H1 (cell line): Measurements from ENCODE around the gene SPINK4. TPM values are rescaled to one million over a fixed set of nuclear protein-coding genes. Genes with fewer than 3 reads are reported as not detected.

Experiments used
- CTCF ChIA-PET: fragments of 300-600 bp; sonication (Branson Sonifier 250); formaldehyde crosslinking; loops from one replicate; lab custom pipeline; 2021; ENCODE audit not compliant: partially characterized antibody; lab: Charles Lee
- POLR2A ChIA-PET: fragments of 300-600 bp; sonication (Branson Sonifier 250); formaldehyde crosslinking; loops from one replicate; lab custom pipeline; 2021; ENCODE audit warnings: inconsistent platforms; ENCODE audit not compliant: partially characterized antibody; lab: Charles Lee
- DNase-seq, 2 experiments: peaks; one replicate each; pipeline versions ENCODE4 v3.0.0 to v3.0.0-alpha.2; 2010 to 2022; ENCODE audit warnings: low spot score in 2 of 2, low read depth in 1 of 2, mixed read lengths in 1 of 2
- FAIRE-seq: peaks from 2 replicates; lab custom pipeline; 2011; peaks lifted over from hg19 to GRCh38; lab: Jason Lieb, UNC
- H2AFZ ChIP-seq: 2 replicates; pipeline ENCODE4 v1.8.1; 2012; ENCODE audit warnings: low read length, inconsistent platforms
- H2AK5ac ChIP-seq: 2 replicates; pipeline ENCODE4 v1.6.1; 2013; ENCODE audit warnings: low read depth, low read length
- H2BK120ac ChIP-seq: replicated peaks from 2 replicates; pipeline ENCODE3; 2013; ENCODE audit warnings: low read depth, low read length, inconsistent platforms
- H2BK12ac ChIP-seq: 2 replicates; pipeline ENCODE4 v1.6.1; 2013; ENCODE audit warnings: low read depth, low read length
- H2BK15ac ChIP-seq: 2 replicates; pipeline ENCODE4 v1.6.1; 2013; ENCODE audit warnings: low read length
- H2BK20ac ChIP-seq: 2 replicates; pipeline ENCODE4 v1.6.1; 2013; ENCODE audit warnings: low read length
- H2BK5ac ChIP-seq: 2 replicates; pipeline ENCODE4 v1.6.1; 2013; ENCODE audit warnings: low read depth, low read length
- H3K14ac ChIP-seq: 2 replicates; pipeline ENCODE4 v1.6.1; 2013; ENCODE audit warnings: inconsistent platforms; ENCODE audit not compliant: insufficient read length
- H3K18ac ChIP-seq: 2 replicates; pipeline ENCODE4 v1.6.1; 2013; ENCODE audit warnings: low read length; ENCODE audit errors: extremely low read depth
- H3K23ac ChIP-seq: 2 replicates; pipeline ENCODE4 v1.6.1; 2013; ENCODE audit warnings: inconsistent platforms; ENCODE audit not compliant: insufficient read length
- H3K23me2 ChIP-seq: 2 replicates; pipeline ENCODE4 v1.6.1; 2013; ENCODE audit warnings: low read depth, low read length
- H3K27ac ChIP-seq: 2 replicates; pipeline ENCODE4 v1.6.1; 2011; ENCODE audit warnings: low read depth, low read length, inconsistent platforms
- H3K27me3 ChIP-seq, 4 experiments: replicated peaks in 1 of 4; 1 replicate in 1 of 4; 2 replicates in 3 of 4; pipeline versions ENCODE4 v1.6.1 to v1.8.1; 2011 to 2013; ENCODE audit warnings: low read length in 3 of 4, mild to moderate bottlenecking in 3 of 4, inconsistent platforms in 2 of 4, mixed read lengths in 2 of 4, moderate library complexity in 1 of 4; ENCODE audit not compliant: control insufficient read depth in 3 of 4, insufficient read depth in 3 of 4; ENCODE audit errors: extremely low read depth in 1 of 4
- H3K36me3 ChIP-seq, 4 experiments: 2 replicates each; pipeline versions ENCODE4 v1.6.1 to v1.8.1; 2011 to 2013; ENCODE audit warnings: mild to moderate bottlenecking in 4 of 4, low read length in 3 of 4, moderate library complexity in 2 of 4, control low read depth in 1 of 4, inconsistent platforms in 1 of 4; ENCODE audit not compliant: insufficient read depth in 4 of 4, control insufficient read depth in 2 of 4
- H3K4ac ChIP-seq: replicated peaks from 2 replicates; pipeline ENCODE3; 2013; ENCODE audit warnings: low read length, low read depth, mixed read lengths, inconsistent platforms; ENCODE audit not compliant: insufficient read length
- H3K4me1 ChIP-seq, 4 experiments: replicated peaks in 1 of 4; 1 replicate in 1 of 4; 2 replicates in 3 of 4; pipeline versions ENCODE4 v1.6.1 to v1.8.1; 2011 to 2013; ENCODE audit warnings: low read length in 3 of 4, inconsistent platforms in 2 of 4, mixed read lengths in 1 of 4; ENCODE audit not compliant: insufficient read depth in 4 of 4, control insufficient read depth in 3 of 4
- H3K4me2 ChIP-seq, 2 experiments: 2 replicates each; pipeline versions ENCODE4 v1.6.1 to v1.8.1; 2011 to 2013; ENCODE audit warnings: low read depth in 2 of 2, low read length in 2 of 2, control low read depth in 1 of 2, inconsistent platforms in 1 of 2, mild to moderate bottlenecking in 1 of 2; ENCODE audit not compliant: insufficient read depth in 1 of 2
- H3K4me3 ChIP-seq, 4 experiments: fragments of 200-600, 300-600 bp in 1 of 4; sonication (generic), shearing (Covaris generic), sonication (Bioruptor Twin) in 1 of 4; 2 replicates each; pipeline versions ENCODE4 v1.5.1 to v1.8.1; 2011 to 2016; ENCODE audit warnings: low read length in 4 of 4, low read depth in 3 of 4, control low read depth in 2 of 4, inconsistent platforms in 2 of 4, mild to moderate bottlenecking in 2 of 4, mixed read lengths in 1 of 4, moderate library complexity in 1 of 4; ENCODE audit not compliant: insufficient read depth in 2 of 4; ENCODE audit errors: extremely low read depth in 1 of 4
- H3K56ac ChIP-seq: replicated peaks from 2 replicates; pipeline ENCODE3; 2013; ENCODE audit warnings: low read depth, mild to moderate bottlenecking, mixed read lengths, low read length, inconsistent platforms; ENCODE audit not compliant: insufficient read length
- H3K79me1 ChIP-seq: 2 replicates; pipeline ENCODE4 v1.6.1; 2013; ENCODE audit warnings: low read depth, low read length, control low read depth
- H3K79me2 ChIP-seq, 2 experiments: 2 replicates each; pipeline versions ENCODE4 v1.6.1 to v1.8.1; 2012 to 2013; ENCODE audit warnings: low read length in 2 of 2, mild to moderate bottlenecking in 2 of 2, inconsistent platforms in 1 of 2; ENCODE audit not compliant: insufficient read depth in 2 of 2, control insufficient read depth in 1 of 2
- H3K9ac ChIP-seq, 4 experiments: replicated peaks in 1 of 4; 1 replicate in 1 of 4; 2 replicates in 3 of 4; pipeline versions ENCODE4 v1.6.1 to v1.8.1; 2011 to 2013; ENCODE audit warnings: low read depth in 3 of 4, low read length in 3 of 4, control low read depth in 2 of 4, mild to moderate bottlenecking in 2 of 4, moderate library complexity in 2 of 4, inconsistent platforms in 1 of 4; ENCODE audit errors: extremely low read depth in 1 of 4
- H3K9me3 ChIP-seq, 2 experiments: 2 replicates each; pipeline versions ENCODE4 v1.6.1 to v1.8.1; 2012 to 2013; ENCODE audit warnings: mild to moderate bottlenecking in 2 of 2, moderate library complexity in 2 of 2, control low read depth in 1 of 2, inconsistent platforms in 1 of 2, low read depth in 1 of 2, low read length in 1 of 2, mixed read lengths in 1 of 2; ENCODE audit not compliant: insufficient read depth in 2 of 2
- H4K20me1 ChIP-seq, 2 experiments: replicated peaks in 1 of 2; 2 replicates each; pipeline versions ENCODE3 to v1.8.1; 2011 to 2013; ENCODE audit warnings: inconsistent platforms in 2 of 2, low read length in 2 of 2, mild to moderate bottlenecking in 1 of 2; ENCODE audit not compliant: insufficient read depth in 2 of 2, control insufficient read depth in 1 of 2
- H4K5ac ChIP-seq: 2 replicates; pipeline ENCODE4 v1.6.1; 2013; ENCODE audit warnings: low read length, low read depth, mixed read lengths, inconsistent platforms; ENCODE audit not compliant: insufficient read length
- H4K8ac ChIP-seq: 2 replicates; pipeline ENCODE4 v1.8.0; 2013; ENCODE audit warnings: mild to moderate bottlenecking, moderate library complexity, low read length, inconsistent platforms; ENCODE audit not compliant: insufficient read depth; ENCODE audit errors: extremely low read depth
- H4K91ac ChIP-seq: replicated peaks from 2 replicates; pipeline ENCODE3; 2013; ENCODE audit warnings: low read length, mixed read lengths, inconsistent platforms; ENCODE audit not compliant: insufficient read length
- GABPA ChIP-seq: IDR thresholded peaks from 2 replicates; pipeline ENCODE4 v1.6.1; 2011; ENCODE audit warnings: mild to moderate bottlenecking, low read length, moderate library complexity, borderline replicate concordance; ENCODE audit not compliant: insufficient read depth
- WGBS, 2 experiments: shearing (Covaris generic) in 1 of 2; methylation state at CpG; one replicate each; pipeline versions ENCODE4 v1.1.6 to v1.1.7; 2013 to 2015; ENCODE audit warnings: low lambda C conversion rate in 2 of 2, mixed read lengths in 2 of 2, inconsistent platforms in 1 of 2, low coverage in 1 of 2, missing lambda C conversion rate in 1 of 2; ENCODE audit not compliant: insufficient replicate concordance in 2 of 2, insufficient coverage in 1 of 2, insufficient read length in 1 of 2; ENCODE audit errors: extremely low coverage in 1 of 2, missing lambda C conversion rate in 1 of 2; 5-methylcytosine and 5-hydroxymethylcytosine counted together
- polyA plus RNA-seq, 7 experiments: library from polyadenylated mRNA; depleted of rRNA in 3 of 7; stranded (reverse) in 5 of 7; unstranded in 2 of 7; fragments of >200 nt in 5 of 7; fragments of 200-250 nt in 2 of 7; gene quantifications; 1 replicate in 5 of 7; 2 replicates in 1 of 7; 4 replicates in 1 of 7; pipeline versions ENCODE4 v1.2.1 to v1.2.3, GENCODE V29; 2011 to 2013; ENCODE audit warnings: missing spikeins in 2 of 7, mixed read lengths in 2 of 7
- total RNA-seq: library from RNA; stranded (reverse); fragmentation: NEBNext Ultra II Directional; extraction: Animal tissue kit (Norgen Biotek cat#: 25700); gene quantifications from 2 replicates; pipeline ENCODE4 v1.2.1, GENCODE V29; 2021

The SPINK4 gene
- total and polyA plus RNA-seq, 2 of the 8 experiments (the other 6 are each of a cell fraction or from before 2014, with no cell fraction given), result not detected

DNA sequence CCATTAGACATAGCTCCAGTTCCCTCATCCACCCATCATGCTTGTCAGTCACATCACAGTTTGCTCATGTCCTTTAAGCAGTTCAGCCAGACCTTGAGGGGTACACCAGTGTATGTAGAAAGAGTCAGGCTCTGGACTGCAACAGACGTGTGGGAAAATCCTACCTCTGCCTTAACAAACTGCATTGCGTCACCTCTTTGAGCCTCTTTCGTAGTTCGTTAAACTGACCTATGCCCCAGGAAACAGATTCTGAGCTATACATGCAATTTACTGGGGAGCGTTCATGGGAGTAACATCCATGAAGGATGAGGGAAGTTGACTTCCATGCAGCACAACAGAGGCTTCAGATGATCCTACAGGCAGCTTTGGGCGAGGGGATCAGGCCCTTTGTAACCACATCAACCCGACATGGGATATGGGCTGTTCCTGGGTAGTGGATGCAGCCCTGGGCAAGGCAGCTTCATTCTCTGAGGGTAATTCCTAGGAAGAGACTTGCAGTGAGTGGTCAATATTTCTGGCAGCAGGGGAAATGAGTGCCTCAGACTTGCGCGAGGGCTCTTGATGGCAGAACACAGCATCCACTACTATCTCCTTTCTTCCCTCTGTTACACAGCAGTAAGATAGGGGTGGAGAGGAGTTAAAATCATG is 4.3 kb downstream of the SPINK4 start:
- Histone ChIP-seq H3K14ac (no peak overlapping the region), H3K56ac (no peak overlapping the region), H3K36me3 (no peaks in the 10 kb centered on the region), H2BK5ac (no peak overlapping the region), H3K4me2 (no peak overlapping the region), H4K8ac (no peak overlapping the region), H3K27me3 (no peaks in the 10 kb centered on the region), H3K27ac (no peak overlapping the region), H3K79me1 (no peaks in the 10 kb centered on the region), H3K23me2 (no peaks in the 10 kb centered on the region; the same call in 1 of the 2 replicates), H2BK12ac (no peak overlapping the region), H2AFZ (no peak overlapping the region), H3K4me3 (no peak overlapping the region), H3K9ac (no peak overlapping the region), H4K5ac (no peak overlapping the region), H4K20me1 (peaks cover 0 to 2% of the 10 kb centered on the region in 2 experiments), H3K79me2 (no peaks in the 10 kb centered on the region), H3K4me1 (no peaks in the 10 kb centered on the region), H3K18ac (no peak overlapping the region), H2AK5ac (no peak overlapping the region), H4K91ac (no peak overlapping the region), H2BK15ac (no peak overlapping the region), H3K9me3 (no peaks in the 10 kb centered on the region), H2BK20ac (no peak overlapping the region), H3K4ac (no peak overlapping the region), H2BK120ac (no peak overlapping the region), H3K23ac (no peak overlapping the region)
- POLR2A ChIA-PET, result interaction anchor here (0.5 to 1.5 kb wide), 3 partner anchors 7 to 361 kb away, joined by 3 to 5 read pairs (median 3); no protein-coding TSS in a partner anchor
- no peak for TF ChIP-seq GABPA
- FAIRE-seq (no peak), DNase-seq (no peak)
- 94% methylated on average over 9 of the region's 9 CpGs; no CpG with 5 or more reads in 1 of the 2 experiments for WGBS, 2 experiments
- CTCF ChIA-PET, result interaction anchor here (1.2 to 2.2 kb wide), 3 partner anchors 8 to 18 kb away, joined by 3 to 8 read pairs (median 4); no protein-coding TSS in a partner anchor
